Mucosa of descending colon (tissue), 3 donors: ENCODE measurements around the gene SLC35F2. TPM values are rescaled to one million over a fixed set of nuclear protein-coding genes. Genes with fewer than 3 reads are reported as not detected.

Experiments
- ATAC-seq: fragments of 200-7000 bp; cut with Tn5 transposase; one replicate; pipeline ENCODE4 v1.9.1; 2020; ENCODE audit warnings: mild to moderate bottlenecking, moderate library complexity
- DNase-seq, 3 donors: peaks; one replicate each; pipeline ENCODE4 v3.0.0-alpha.2; 2020
- H3K36me3 ChIP-seq: fragments of 200-600 bp; one replicate; pipeline ENCODE4 v1.8.0; 2021; ENCODE audit warnings: low read depth, mild to moderate bottlenecking
- H3K4me1 ChIP-seq: fragments of 200-600 bp; one replicate; pipeline ENCODE4 v1.8.0; 2021; ENCODE audit warnings: low read depth, mild to moderate bottlenecking
- H3K4me3 ChIP-seq: fragments of 200-600 bp; one replicate; pipeline ENCODE4 v1.8.0; 2021; ENCODE audit warnings: mild to moderate bottlenecking
- H3K9me3 ChIP-seq: fragments of 200-600 bp; one replicate; pipeline ENCODE4 v1.8.0; 2021; ENCODE audit warnings: mild to moderate bottlenecking
- CTCF ChIP-seq: fragments of 200-600 bp; IDR thresholded peaks from one replicate; pipeline ENCODE4 v1.8.0; 2022; ENCODE audit warnings: antibody characterized with exemption, mild to moderate bottlenecking
- intact Hi-C, 2 donors: fragments of 100-400 bp; cut with DNase I in 1 of 2; cut with micrococcal nuclease in 1 of 2; formaldehyde crosslinking; loops; one replicate each; pipeline versions ENCODE4 v1.11.0 to v1.11.1; 2022; cut with DNase I, micrococcal nuclease
- total RNA-seq, 3 donors: library from RNA; stranded (reverse); fragmentation: NEBNext Ultra II Directional in 2 of 3; extraction: Animal tissue kit (Norgen Biotek cat#: 25700) in 2 of 3; gene quantifications; one replicate each; pipeline versions ENCODE4 v1.2.1 to v1.2.4, GENCODE V29; 2021 to 2023
- donor health status: DM: no; HTN: no; CAD: no; lungs with moderate emphysema.
- donor health status: DM: no; HTN: no; CAD: no.
- donor health status: DM: no; HTN: yes; CAD: no.

The SLC35F2 gene
- total RNA-seq, 3 donors from 2014 or later: 13.2 to 32.7 (median 31.6) TPM

- ATAC-seq (peak; percentile 77), DNase-seq (peak in 2 of 3 donors; percentile 22 to 45)
- Histone ChIP-seq H3K9me3 (no peaks in the 10 kb centered on the region), H3K36me3 (no peaks in the 10 kb centered on the region), H3K4me1 (no peaks in the 10 kb centered on the region), H3K4me3 (no peak overlapping the region)
- intact Hi-C loops: no loop called here
- peak; percentile 28 for TF ChIP-seq CTCF
These were observed 117.4 kb downstream of the SLC35F2 start for GRCh38 chr11:107741044-107741823.

Other genes starting within 250 kb of the SLC35F2 start
- gene SLN, start 146.7 kb downstream of the SLC35F2 start, total RNA-seq: under 1 TPM in 1 of 3 donors, not detected in 2; 0.58 TPM
- 1 to 10 TPM; 1.4 to 1.8 (median 1.5) TPM for gene RAB39A, start 69.7 kb upstream of the SLC35F2 start, total RNA-seq
- 10 to 100 TPM; 26.2 to 43.7 (median 33.3) TPM for gene CUL5, start 150.1 kb upstream of the SLC35F2 start, total RNA-seq